HG03520 (cell line): ENCODE data around the gene CMPK1.
"Not testable (repeated sequence)": the region's sequence is repeated elsewhere in the genome, so short reads cannot be mapped to it uniquely, and the experiment has no call there.

ENCODE experiments used
- ATAC-seq: cut with Tn5 transposase; IDR thresholded peaks from one replicate; pipeline ENCODE4 v1.9.1; 2021; ENCODE audit warnings: mild to moderate bottlenecking, moderate library complexity; ENCODE audit not compliant: unreplicated experiment

The CMPK1 gene

GRCh38 chr1:47337350-47337749 is 3.8 kb downstream of the CMPK1 start:
- no peak for ATAC-seq

- no peak for ATAC-seq
Measured at GRCh38 chr1:47338249-47339077, 4.9 kb downstream of the CMPK1 start.

GRCh38 chr1:47340227-47340626 is 6.6 kb downstream of the CMPK1 start:
- no peak for ATAC-seq

- ATAC-seq: not testable (repeated sequence)
Measured at GRCh38 chr1:47346979-47347378, 13.4 kb downstream of the CMPK1 start.

GRCh38 chr1:47347735-47348134 is 14.1 kb downstream of the CMPK1 start:
- no peak for ATAC-seq

- no peak for ATAC-seq
Measured at GRCh38 chr1:47348246-47348645, 14.7 kb downstream of the CMPK1 start.

GRCh38 chr1:47351305-47351704 is 17.7 kb downstream of the CMPK1 start:
- peak; percentile 94 for ATAC-seq

GRCh38 chr1:47361380-47361779 is 27.8 kb downstream of the CMPK1 start:
- no peak for ATAC-seq

- ATAC-seq: no peak
Measured at GRCh38 chr1:47362828-47363227, 29.2 kb downstream of the CMPK1 start.

GRCh38 chr1:47367651-47368050 is 34.1 kb downstream of the CMPK1 start:
- no peak for ATAC-seq

GRCh38 chr1:47371016-47371517 is 37.5 kb downstream of the CMPK1 start:
- no peak for ATAC-seq

- ATAC-seq: no peak
Measured at GRCh38 chr1:47374501-47374900, 40.9 kb downstream of the CMPK1 start.

GRCh38 chr1:47378147-47378546 is 44.6 kb downstream of the CMPK1 start:
- ATAC-seq: no peak

GRCh38 chr1:47380699-47381098 is 47.1 kb downstream of the CMPK1 start:
- no peak for ATAC-seq

- ATAC-seq: no peak
Measured at GRCh38 chr1:47382399-47382983, 48.9 kb downstream of the CMPK1 start.

- no peak for ATAC-seq
Measured at GRCh38 chr1:47384083-47384482, 50.5 kb downstream of the CMPK1 start.

- ATAC-seq: no peak
Measured at GRCh38 chr1:47385020-47385419, 51.4 kb downstream of the CMPK1 start.

- ATAC-seq: no peak
Measured at GRCh38 chr1:47386268-47386667, 52.7 kb downstream of the CMPK1 start.

GRCh38 chr1:47388030-47388890 is 54.7 kb downstream of the CMPK1 start:
- no peak for ATAC-seq

GRCh38 chr1:47388891-47389238 is 55.3 kb downstream of the CMPK1 start:
- ATAC-seq: peak; percentile 83

- no peak for ATAC-seq
Measured at GRCh38 chr1:47389731-47390130, 56.1 kb downstream of the CMPK1 start.
